CD4-positive, alpha-beta T cell treated with Interleukin-17A for 4 hours (primary cell): ENCODE data around the gene GABBR1.

Source experiments
- DNase-seq: peaks from one replicate; pipeline ENCODE4 v3.0.0-alpha.2; 2020; ENCODE audit warnings: mixed read lengths

GABBR1 gene

DNA sequence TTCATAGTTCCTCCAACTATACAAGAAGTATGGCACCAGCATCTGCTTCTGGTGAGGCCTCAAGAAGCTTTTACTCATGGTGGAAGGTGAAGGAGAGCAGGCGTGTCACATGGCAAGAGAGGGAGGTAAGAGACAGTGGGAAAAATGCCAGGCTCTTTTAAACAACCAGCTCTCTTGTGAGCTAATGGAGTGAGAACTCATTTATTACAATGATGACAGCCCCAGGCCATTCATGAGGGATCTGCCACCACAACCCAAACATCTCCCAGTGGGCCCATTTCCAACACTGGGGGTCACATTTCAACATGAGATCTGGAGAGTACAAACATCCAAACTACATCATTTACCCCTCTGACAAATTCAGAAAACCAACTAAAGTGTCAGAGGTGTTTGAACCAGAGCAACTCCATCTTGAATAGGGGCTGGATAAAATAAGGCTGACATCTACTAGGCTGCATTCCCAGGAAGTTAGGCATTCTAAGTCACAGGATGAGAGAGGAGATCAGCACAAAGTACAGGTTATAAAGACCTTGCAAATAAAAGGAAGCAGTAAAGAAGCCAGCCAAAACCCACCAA, 71.3 kb downstream of the GABBR1 start:
- DNase-seq, result no peak

DNA sequence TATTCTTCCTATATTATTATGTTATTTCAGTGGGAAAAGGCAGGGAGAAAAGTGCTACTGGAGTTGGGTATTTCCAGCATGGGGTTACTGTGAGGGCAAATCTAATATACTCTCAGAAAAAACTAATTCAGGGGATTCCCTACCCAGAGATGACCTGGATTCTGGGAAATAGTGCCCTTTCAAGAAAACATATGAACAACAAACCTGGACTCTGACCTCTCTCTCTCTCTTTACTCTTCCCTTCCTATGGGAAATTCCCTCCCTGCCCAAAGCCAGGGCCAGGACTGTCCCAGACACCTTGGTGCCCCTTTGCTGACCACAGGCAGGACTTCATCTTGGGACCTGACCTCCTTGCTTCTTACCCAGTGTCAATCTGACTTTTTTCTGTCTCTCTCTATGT, 71.9 kb downstream of the GABBR1 start:
- no peak for DNase-seq

DNA sequence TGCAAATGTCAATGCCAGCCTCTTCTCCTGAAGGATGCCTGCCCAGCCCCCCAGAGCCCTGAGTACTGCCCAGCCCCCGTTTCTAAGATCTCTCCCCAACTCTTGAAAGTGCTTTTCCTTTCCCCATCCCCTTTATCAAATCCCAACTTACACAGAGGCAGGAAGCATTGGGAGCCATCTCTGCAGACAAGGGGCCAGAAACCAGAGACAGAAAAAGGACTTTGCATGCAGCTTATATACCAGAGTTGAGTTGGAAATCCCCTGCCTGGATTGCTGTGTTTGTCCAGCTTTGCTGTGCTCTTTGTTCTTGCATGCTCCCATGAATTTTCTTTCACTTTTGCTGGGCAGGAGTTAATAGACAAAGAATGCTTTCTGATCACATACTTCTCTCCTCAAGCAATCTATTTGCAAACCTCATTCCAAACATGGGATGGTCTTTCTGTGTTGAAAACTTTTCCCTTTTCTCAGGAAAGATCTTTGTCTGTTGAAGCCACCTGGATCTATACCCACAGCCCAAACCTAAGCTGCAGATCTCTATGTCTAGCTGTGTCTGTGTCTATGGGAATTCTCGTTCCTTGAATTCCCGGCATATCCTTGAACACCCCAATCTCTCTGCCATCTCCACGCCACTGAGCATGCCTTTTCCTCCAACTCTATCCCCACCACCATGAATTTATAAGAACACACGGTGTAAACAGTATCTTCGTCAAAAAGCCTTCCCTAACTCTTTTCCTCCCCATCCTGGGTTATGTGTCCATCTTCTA, 73.3 kb downstream of the GABBR1 start, which contains the start of gene UBD:
UBD (minus strand) TSS at position 209 of the 764 bp plus-strand sequence; CDS start at position 178, 31 bp downstream.
- DNase-seq, result no peak

DNA sequence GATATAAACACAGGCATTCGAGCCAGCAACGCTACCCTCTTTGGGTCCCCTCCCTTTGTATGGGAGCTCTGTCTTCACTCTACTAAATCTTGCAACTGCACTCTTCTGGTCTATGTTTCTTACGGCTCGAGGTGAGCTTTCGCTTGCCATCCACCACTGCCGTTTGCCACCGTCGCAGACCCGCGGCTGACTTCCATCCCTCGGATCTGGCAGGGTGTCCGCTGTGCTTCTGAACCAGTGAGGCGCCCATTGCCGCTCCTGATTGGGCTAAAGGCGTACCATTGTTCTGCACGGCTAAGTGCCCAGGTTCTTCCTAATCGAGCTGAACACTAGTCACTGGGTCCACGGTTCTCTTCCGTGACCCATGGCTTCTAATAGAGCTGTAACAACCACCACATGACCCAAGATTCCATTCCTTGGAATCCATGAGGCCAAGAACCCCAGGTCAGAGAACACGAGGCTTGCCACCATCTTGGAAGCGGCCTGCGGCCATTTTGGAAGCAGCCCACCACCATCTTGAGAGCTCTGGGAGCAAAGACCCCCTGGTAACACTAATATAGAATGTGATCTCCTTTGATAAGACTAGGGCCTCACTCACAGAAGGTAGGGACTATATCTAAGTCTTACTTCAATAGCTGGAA, 74.4 kb downstream of the GABBR1 start:
- no peak for DNase-seq

DNA sequence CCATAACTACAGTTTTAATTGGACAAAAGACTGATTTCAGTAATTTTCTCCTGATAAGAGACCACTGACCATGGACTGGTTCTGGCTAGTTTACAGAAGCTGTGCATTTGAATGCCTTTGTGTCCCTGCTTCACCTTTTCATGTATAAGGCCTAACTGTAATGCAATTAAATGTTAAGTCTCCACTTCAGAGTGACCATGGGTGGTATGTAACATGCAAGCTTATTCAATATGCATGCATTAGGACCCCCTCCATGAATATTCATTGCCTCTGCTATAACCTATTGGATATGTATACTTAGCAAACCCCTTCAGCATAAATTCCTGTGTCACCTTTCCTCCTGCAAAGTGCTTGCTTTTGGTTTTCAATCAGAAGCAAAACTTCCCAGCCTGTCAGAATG, 75.7 kb downstream of the GABBR1 start:
- DNase-seq, result no peak

DNA sequence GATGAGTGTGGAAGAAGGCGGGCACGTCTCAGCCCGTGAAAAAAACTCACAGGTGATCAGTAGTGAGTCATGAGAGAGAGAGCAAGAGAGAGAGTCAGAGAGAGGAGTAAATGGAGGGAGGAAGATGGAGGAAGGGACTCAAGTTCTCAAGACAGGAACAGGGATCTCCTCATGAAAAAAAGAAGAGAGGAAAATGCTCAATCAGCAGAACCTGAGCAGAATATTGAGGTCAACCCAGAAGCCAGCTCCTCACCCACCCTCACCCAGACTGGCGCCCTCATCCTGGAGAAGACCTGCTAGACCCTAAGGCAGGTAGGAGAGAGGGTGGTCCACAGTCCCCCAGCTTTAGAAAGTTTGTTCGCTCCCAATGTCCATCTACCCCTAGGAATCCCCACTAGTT, 78.2 kb downstream of the GABBR1 start:
- DNase-seq, result no peak

DNA sequence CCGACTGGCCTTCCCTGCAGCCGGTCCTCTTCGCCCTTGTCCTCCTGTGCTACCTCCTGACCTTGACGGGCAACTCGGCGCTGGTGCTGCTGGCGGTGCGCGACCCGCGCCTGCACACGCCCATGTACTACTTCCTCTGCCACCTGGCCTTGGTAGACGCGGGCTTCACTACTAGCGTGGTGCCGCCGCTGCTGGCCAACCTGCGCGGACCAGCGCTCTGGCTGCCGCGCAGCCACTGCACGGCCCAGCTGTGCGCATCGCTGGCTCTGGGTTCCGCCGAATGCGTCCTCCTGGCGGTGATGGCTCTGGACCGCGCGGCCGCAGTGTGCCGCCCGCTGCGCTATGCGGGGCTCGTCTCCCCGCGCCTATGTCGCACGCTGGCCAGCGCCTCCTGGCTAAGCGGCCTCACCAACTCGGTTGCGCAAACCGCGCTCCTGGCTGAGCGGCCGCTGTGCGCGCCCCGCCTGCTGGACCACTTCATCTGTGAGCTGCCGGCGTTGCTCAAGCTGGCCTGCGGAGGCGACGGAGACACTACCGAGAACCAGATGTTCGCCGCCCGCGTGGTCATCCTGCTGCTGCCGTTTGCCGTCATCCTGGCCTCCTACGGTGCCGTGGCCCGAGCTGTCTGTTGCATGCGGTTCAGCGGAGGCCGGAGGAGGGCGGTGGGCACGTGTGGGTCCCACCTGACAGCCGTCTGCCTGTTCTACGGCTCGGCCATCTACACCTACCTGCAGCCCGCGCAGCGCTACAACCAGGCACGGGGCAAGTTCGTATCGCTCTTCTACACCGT, 79.5 kb downstream of the GABBR1 start:
- peak; percentile 39 for DNase-seq

DNA sequence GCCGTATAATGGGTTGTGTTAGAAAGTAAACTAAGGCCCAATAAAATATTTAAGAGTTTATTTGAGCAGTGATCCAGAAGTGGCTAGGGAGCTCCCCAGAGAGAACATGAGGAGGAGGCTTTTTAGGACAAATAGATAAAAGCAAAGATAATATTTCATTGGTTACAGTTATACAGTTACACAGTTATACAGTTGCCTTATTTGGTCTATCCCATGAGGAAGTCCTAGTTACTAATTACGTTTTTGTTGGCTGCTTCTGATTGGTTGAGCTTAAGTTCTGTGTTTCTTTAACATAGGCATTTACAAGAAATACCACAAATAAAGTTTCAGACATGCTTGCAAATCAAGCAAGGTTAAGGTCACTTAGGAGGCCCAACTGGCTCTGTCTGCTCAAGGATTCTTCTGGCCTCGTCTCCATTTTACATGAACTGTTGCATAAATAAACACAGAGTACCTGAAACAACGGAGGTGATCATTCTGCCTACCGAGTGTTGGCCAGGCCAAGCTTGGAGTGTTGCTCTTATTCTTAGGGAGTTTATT, 80.4 kb downstream of the GABBR1 start:
- no peak for DNase-seq

DNA sequence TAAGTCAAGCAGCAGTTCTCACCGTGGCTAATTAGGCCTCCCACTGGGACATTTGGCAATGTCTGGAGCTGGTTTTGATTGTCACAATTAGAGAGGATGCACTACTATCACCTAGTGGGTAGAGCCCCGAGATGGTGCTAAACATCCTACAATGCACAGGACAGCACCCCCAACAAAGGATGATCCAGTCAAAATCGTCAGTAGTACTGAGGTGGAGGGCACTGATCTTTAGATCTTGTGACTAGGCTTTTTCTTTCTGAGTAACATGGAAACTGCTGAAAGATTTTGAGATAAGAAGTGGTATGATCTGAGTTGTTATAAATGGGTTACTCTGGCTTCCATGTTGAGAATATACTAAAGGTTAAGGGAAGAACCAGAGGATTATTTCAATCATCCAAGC, 85.4 kb downstream of the GABBR1 start:
- DNase-seq, result no peak

DNA sequence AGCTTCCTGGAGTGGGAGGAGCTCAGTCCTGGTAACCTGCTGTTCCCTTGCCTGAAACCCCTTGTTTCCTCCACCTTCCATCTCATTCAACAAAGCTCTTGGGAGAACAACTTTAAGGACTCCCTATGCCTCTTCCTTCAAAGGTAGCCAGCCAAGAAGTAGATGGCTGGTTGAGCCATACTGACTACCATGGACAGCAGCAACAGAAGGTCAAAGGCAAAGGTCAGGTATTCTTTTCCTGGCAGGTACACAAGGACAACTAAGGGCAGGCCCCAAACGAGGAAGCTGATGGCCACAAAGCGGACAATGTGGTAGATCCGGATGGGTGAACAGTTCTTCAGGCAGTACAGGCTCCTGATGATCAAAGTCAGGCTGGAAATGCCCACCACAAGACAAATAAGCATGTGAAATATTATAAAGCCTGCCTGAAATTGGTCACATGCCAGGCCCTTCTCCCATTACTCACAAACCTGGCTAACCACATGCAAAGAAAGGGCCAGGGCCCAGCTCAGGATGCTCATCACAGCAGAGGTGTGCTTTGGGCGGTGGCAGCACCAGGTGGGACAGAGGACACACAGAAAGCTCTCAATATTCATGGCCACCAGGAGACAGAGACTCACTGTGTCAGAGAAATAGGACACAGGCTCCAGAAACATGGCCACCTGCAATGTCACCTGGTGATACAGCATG, 95.1 kb downstream of the GABBR1 start:
- DNase-seq, result no peak

DNA sequence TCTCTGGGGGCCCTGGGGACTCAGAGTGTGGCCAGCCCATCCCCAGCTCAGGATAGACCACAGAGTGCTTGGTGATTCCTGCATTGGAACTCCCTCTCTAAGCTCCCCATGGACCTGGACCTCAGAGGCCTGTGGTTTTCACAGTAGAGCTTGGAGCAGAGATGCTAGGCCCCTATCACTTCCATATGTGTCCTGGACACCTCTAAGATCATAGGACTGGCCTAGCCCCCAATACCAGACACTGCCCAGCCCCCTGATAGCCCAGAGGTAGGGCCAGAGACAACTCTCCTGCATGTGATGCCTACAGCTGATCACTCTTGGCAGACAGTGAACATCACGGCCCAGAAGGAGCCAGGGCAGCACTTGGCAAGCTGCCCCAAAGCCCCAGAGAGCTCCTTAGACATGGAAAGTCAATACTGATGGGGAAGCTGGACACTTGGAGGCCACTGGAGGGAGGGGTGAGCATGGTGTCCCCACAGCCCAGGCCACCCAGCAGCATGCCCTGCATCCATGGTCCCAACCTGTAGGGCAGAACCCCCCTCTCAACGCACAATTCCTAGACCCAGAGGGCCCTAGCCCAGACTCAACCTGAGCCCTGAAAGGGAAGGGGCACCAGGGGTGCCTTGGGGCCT, 100.5 kb downstream of the GABBR1 start:
- DNase-seq, result no peak

DNA sequence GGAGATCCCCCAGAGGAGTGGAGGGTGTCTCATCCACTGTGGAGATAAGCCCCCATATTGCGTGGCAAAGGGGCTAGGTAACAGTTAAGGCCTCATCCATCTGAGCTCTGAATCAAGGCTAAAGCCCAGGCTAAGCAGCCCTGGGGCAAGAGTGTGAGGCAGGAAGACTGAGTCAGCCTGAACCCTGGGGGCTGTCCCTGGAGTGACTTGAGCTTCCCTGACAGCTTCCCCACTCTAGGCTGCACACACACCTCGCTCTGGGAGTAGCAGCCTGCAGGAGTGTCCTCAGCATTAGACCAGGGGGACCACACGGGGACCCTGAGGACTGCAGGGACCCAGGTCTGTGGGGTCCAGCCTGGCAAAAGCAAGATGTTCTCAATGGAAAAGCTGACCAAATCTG, 101.3 kb downstream of the GABBR1 start:
- no peak for DNase-seq

DNA sequence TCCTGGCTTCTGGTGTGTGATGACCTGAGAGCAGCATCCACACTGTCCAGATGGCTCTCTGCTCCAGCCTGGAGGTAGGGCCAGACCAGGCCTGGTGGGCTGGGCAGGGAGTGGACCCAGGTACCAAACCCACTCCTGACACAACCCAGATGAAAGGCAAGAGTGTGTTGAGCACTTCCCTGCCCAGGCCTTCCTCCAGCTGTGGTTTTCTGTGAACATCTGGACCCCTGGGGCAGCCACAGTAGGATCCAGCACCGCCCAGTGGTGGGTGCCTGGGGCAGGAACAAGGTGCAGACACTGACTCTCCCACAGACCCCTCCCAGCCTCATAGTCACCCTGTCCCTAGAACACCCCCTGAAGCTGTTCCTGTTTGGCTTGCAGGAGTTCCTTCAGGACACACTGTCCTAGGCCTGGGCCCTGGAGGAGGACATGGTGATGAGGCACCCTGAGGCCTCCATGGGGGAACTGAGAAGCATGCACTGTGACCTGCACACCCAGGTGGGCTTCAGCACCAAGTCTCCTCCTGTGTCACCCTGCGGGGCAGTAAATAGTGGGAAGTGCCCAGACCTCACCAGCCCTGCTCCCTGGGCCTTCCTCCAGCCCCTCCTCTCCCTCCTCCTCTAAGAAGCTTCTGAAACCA, 102.2 kb downstream of the GABBR1 start:
- DNase-seq, result no peak

DNA sequence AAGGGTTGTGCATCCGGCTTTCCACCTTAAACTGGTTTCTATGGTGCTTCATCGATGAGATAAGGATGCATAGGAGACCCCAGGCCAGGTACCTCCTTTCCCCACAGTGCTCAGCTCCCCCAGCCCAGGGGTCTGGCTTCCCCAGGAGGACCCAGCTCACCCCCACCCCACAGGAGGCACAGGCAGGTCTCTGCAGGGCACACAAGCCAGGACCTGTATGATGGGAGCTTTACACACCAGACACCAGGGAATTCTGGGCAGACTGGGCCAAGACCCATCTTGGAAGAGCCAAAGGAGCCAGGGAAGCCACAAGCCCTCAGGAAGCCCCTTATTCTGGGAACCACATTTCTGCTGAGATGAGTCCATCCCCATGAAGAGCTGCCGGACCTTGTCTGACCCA, 103.0 kb downstream of the GABBR1 start:
- DNase-seq, result no peak

DNA sequence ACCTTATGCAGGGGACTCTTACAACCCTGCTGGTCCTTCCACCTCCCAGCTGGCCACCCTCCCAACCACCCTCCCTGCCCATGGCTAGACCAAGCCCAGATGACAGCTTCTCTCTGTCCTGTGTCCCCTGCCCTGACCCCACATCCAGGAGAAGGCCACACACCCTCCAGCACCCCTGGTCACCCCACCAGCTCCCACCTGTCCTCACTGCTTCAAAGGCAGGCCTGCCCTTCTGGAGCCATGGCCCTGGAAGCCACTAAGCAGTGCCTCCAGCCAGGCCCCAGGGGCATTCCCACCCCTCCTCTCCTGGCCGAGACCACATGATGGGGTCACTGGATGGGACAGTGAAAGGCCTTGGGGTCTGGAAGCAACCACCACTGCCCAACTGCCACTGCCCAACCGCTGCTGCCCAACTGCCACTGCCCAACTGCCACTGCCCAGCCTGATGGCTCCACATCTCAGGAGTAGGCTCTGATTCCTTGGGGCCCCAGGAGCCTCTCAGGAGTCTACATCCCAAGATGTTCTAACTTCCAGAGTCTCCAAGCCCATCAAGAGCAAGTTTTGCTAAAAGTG, 103.9 kb downstream of the GABBR1 start:
- DNase-seq, result no peak

DNA sequence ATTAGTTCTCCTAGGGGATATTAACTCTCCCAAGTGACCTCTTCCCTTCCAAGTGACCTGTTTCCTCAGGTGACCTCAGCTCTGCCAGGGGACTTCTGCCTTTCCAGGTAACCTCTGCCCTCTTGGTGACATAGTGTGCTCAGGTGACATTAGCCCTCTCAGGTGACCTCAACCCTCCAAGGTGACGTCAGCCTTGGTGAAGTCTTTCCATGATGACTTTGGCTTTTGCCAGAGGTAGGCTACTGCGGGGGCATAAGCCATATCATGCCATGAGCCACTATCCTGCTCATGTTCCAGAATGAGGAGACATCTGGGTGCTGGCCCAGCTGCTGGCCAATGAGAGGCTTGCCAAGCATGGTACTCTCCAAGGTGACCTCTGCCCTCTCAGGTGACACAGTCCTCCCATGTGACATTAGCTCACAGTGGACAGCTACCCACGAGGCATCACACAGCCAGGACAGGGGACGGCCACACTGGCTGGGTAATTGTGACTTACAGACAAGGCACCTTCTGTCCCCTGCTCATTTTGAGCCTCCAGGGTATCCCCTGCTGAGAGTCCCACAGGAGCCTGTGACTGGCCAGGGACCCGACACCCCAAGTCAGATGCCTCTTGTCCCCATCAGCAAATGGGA, 104.6 kb downstream of the GABBR1 start:
- DNase-seq, result no peak

DNA sequence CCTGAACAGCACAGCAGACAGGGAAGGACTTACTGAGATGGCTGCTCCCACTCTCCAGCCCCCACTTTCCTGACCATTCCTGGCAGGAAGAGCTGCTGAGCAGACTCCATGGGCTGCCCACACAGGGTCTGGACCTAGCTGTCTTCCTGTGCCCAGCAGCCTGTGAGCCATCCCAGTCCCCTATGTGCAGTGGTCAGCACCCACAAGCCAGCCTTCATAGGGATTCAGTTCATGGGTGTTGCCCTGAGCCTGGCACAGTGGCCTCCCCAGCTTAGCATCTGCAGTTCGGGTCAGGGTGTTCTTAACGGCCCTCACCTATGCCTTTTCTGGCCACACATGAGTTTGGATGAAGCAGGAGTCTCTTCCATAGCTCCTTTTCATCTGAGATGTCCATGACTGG, 105.4 kb downstream of the GABBR1 start:
- DNase-seq, result no peak

DNA sequence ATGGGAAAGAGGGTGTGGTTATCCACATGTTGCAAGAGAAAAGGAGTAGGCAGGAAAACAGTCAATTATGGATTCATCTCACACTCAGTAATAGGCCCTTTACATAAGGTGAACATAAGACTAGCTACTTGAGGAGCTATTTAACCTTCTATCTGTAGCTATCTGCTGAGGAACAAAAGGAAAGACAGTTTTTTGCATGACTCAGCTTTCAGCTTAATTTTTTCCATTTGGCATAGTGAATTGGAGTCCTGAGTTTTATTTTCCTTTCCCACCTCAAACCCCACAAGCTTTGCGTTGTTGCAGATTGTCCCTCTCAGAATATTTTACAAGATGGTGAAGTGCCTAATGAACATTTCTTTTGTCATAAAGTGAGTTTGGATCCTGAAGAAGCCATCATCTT, 105.9 kb downstream of the GABBR1 start:
- no peak for DNase-seq

DNA sequence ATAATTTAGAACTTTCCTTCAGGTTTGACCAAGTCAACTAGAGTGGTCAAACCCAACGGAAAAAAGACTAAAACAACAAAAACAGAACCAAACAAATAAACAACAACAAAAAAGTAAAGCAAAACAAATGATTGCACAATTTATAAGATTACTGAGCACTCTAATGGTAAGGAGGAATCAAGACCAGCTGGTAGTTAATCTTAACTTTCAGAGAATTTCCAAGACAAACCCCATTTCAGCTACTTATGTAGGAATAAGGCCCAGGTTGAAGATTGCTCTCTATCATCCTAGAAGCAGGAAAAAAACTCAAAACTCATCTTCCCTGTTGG, 107.7 kb downstream of the GABBR1 start:
- DNase-seq, result no peak

DNA sequence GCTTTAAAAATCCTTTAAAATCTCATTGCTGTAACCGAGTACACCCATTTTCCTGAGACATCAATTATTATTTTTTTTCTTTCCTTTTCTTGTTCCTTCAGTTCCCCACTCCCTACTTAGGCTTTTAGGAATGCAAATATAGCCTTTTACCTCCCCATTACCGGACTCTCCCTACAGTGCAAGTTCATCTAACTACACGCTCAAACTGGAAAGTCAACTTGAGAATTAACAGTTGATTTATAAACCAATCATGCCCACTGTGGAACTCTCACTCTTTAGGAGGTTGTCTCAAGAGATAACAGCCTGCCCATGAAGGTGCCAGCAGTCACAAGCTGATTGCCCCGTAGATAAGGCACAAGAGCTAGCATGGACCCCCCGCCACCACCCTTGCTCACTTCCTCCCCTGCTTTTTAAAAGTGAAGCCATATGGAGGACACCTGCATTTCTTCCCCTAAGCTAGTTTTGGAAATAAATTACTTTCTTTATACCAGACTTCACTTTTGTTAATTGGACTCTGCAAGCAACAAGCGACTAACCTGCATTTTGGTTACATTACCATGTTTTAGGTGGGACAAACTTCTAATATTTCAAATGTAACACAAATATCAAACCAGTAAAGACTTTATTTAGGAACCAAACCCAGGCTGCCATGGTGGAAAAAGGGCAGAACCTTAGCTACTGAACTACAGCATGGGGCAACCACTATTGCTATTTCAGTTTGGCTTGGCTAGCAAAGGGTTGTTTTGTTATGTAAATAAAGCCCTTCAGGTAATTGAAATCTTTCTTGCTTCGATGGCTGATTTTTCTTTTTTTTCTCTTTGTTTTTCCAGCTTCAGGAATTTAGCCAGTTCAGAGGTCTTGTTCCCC, 108.3 kb downstream of the GABBR1 start:
- DNase-seq, result no peak
